GM18909 (cell line): ENCODE results near the gene VSIG4.
"Not testable (repeated sequence)": the region's sequence is repeated elsewhere in the genome, so short reads cannot be mapped to it uniquely, and the experiment has no call there.

Experiments used
- ATAC-seq: cut with Tn5 transposase; IDR thresholded peaks from one replicate; pipeline ENCODE4 v1.9.1; 2021; ENCODE audit warnings: mild to moderate bottlenecking; ENCODE audit not compliant: unreplicated experiment, poor library complexity

Gene VSIG4

DNA sequence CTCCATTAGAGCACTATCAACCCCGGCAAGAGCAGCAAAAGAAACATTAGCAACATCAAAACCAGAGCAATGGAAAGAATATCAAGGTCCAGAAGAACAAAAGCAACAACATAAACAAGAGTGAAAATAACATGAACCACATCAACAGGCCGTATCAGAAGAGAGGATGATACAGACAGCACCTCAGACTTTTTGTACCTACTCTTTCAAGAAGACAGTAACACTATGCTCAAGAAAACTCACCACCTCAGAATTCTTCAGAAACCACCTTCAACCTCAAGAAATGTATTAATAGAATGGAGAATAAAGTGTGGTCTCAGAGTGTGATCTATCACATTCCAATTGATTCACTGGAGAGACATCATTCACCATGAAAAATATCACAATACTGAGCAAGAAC lies 46.5 kb downstream of the VSIG4 start:
- no peak for ATAC-seq

DNA sequence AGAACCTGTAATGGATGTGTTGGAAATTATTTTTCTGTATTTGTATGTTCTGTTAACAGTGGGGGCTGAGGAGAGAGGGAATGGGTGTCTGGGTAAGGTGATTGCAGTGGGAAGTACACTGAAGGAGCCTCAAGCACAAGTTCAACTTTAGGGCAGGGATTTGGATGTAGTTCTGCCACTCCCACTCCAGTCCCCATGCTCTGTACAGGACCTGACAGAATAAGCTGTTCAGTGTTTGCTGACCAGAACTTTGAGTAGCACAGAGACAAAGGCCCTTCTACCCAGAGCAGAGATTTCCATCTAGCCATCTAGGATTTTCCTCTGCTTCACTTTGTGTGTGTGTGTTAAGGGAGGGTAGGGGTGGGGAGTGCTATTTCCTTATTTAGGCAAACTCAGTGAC lies 49.2 kb downstream of the VSIG4 start:
- no peak for ATAC-seq

DNA sequence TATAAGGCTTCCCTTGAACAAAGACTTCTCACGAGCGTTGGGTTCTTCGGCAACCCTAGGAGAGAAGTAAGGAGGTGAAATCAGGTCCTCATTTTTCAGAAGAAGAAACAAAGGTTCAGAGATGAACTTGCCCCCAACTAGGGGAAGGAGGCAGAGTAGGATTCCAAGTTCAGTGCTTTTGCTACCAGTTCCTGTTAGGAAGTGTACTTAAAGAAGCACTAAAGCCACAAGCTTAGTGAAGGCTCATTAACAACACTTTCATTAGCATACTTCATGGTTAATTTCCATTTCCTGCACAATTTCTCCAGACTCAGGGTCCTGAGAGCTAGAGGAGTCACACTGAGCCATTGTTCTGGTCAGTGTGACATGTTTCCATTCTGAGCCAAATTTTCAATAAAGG lies 52.1 kb downstream of the VSIG4 start:
- ATAC-seq: no peak

DNA sequence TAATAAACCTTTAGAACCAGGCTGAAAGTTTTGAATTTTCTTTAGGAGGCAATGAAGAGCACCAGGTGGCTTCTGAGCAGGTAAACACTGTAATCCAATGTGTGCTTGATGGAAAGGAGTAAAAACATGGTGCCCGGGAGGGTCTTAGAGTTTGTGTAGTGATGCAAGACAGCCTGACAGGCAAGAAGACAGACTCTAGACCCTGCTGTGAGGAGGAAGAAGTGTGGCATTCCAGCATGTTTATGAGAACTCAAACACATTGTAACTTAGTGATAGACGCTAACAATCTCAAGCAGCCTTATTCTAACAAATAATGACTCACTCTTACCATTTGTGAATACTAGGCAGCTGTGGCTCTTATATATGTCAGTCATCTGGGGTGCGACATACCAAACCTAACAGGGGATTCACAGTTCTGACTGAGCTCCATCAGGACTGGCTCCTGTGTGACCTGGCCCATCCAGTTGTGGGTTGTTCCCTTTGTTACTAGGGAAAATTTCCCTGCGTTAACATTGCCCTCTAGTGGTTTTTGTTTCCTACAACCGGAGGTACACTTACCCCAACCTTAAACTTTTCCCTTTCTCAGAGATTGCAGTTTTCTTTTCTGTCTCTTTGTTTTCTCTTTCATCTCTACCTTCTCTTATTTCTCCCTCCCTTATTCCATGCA lies 53.8 kb downstream of the VSIG4 start:
- ATAC-seq: peak; percentile 70

DNA sequence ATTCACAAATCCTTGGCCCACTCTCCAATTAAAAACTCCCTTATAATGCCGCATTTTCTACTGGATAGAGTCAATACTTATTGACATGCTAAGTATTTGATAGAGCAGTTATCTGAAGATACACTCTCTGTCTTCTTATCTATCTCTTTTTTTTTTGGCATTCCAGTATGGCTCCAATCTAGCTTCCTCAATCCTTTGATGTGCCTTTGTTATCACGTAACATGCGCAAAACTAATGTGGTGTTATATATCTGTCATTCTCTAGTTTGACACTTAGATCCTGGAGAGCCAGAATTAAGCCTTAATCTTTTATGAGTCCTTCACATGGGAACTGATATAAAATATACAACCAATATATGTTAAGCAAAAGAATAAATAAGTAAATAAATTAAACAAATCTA lies 54.7 kb downstream of the VSIG4 start:
- no peak for ATAC-seq

DNA sequence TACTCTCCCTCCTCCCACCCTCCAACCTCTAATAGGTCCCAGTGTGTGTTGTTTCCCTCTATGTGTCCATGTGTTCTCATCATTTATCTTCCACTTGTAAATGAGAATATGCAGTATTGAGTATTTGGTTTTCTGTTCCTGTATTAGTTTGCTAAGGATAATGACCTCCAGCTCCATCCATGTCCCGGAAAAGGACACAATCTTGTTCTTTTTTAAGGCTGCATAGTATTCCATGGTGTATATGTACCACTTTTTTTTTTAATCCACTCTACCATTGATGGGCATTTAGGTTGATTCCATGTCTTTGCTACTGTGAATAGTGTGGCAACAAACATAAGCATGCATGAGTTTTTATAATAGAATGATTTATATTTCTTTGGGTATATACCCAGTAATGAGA lies 62.7 kb downstream of the VSIG4 start:
- ATAC-seq: not testable (repeated sequence)

DNA sequence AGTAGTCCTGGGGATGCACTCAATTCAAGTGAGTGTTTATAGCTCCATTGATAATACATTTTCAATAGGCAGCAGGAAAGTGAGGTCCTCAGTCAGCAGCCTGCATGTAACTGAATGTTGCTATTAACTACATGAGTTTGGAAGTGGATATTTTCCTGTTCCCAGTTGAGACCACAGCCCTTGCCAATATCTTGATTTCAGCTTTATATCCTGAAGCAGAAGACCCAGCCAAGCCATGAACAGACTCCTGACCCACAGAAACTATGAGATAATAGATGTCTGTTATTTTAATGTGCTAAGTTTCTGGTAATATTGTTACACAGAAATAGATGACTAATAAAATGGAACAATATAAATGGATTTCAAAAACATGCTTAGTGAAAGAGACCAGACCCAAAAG lies 63.7 kb downstream of the VSIG4 start:
- no peak for ATAC-seq

DNA sequence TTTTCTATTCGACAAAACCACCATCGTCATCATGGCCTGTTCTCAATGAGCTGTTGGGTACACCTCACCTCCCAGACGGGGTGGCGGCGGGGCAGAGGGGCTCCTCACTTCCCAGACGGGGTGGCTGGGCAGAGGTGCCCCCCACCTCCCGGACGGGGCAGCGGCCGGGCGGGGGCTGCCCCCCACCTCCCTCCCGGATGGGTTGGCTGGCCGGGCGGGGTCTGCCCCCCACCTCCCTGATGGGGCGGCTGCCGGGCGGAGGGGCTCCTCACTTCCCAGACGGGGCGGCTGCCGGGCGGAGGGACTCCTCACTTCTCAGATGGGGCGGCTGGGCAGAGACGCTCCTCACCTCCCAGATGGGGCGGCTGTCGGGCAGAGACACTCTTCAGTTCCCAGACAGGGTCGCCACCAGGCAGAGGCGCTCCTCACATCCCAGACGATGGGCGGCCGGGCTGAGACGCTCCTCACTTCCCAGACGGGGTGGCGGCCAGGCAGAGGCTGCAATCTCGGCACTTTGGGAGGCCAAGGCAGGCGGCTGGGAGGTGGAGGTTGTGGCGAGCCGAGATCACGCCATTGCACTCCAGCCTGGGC lies 64.6 kb downstream of the VSIG4 start:
- ATAC-seq: not testable (repeated sequence)
